Transverse colon (tissue), 4 donors: ENCODE data around the gene KCNQ4.

Source experiments
- POLR2AphosphoS5 ChIP-seq, 3 donors: sonication (generic); formaldehyde crosslinking; IDR thresholded peaks; one replicate each; pipeline ENCODE4 v1.6.1; 2016; ENCODE audit warnings: antibody characterized with exemption in 3 of 3
- TF ChIP-seq, protein P1 (sequence below), 5 experiments: fragments of 200-600 bp in 3 of 5; fragments of 450-650 bp in 2 of 5; sonication (generic) in 3 of 5; IDR thresholded peaks; 1 replicate in 2 of 5; 2 replicates in 3 of 5; pipeline ENCODE4 v1.5.1; 2016 to 2017; ENCODE audit warnings: antibody characterized with exemption in 5 of 5, inconsistent platforms in 3 of 5, mild to moderate bottlenecking in 2 of 5, moderate library complexity in 1 of 5

DNA sequence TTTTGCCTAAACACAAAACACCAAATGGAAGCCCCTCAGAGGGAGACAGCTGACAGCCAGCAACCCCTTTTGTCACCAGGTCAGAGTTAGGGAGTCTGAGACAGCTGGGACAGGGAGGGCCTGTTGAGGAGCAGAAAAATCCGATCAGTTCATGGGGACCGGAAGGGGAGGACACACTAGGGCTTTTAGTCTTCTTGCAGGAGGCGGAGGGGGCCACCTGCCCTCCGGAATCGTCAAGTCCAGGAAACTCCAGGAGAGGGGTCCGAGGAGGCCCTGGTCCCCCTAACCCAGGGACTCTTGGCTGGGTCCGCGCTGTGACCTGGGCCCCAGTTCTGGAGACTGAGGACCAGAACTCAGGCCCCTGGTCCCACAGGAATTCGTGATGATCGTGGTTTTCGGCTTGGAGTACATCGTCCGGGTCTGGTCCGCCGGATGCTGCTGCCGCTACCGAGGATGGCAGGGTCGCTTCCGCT lies 34.2 kb downstream of the KCNQ4 start:
- TF ChIP-seq, protein P1, sequence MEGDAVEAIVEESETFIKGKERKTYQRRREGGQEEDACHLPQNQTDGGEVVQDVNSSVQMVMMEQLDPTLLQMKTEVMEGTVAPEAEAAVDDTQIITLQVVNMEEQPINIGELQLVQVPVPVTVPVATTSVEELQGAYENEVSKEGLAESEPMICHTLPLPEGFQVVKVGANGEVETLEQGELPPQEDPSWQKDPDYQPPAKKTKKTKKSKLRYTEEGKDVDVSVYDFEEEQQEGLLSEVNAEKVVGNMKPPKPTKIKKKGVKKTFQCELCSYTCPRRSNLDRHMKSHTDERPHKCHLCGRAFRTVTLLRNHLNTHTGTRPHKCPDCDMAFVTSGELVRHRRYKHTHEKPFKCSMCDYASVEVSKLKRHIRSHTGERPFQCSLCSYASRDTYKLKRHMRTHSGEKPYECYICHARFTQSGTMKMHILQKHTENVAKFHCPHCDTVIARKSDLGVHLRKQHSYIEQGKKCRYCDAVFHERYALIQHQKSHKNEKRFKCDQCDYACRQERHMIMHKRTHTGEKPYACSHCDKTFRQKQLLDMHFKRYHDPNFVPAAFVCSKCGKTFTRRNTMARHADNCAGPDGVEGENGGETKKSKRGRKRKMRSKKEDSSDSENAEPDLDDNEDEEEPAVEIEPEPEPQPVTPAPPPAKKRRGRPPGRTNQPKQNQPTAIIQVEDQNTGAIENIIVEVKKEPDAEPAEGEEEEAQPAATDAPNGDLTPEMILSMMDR (IDR thresholded peaks at IDR 0.05): no peak
- TF ChIP-seq POLR2AphosphoS5 (IDR thresholded peaks at IDR 0.05): no peak
